SKM-1 (cell line): ENCODE data around the gene AFAP1.

ENCODE experiments used
- DNase-seq: peaks from one replicate; lab custom pipeline; 2025; ENCODE audit not compliant: unreplicated experiment; lab: John Stamatoyannopoulos, UW

Gene AFAP1

DNA sequence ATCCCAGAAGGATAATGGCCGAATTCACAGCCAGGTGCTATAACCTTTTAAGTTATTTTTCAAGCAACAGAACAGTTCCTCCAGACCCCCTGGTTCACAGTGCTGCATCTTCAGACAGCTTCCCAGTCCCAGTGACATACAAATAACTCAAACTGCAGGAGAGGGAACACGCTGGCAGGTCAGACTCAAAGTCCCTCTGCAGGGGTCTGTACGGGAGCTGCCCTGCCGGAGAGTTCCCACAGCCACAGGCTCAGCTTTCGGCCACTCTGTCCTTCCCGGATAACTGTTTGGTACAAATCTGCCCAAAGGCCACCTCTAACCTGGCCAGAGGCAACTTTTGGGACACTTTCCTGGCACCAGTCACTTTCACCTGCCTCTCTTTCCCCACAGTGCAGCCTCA lies 230.2 kb downstream of the AFAP1 start:
- DNase-seq = no peak

DNA sequence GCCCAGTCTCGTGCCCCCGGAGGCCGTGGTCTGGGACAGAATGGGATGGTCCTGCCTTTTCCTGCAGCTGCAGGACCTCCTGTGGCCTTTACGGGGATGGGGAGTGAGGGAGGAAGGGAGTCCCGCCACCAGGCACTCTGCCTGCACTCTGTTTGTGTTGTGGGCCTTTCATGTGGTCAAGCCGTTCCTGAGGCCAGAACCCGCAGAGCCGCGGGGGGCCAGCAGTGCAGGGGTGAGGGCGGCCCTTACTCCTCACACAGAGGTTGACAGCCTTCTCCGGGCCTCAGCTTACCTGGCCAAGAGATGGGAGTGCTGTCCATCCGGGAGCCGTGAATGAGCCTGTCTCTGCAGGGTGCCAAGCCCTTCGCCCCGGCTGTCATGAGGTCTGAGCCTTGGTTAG lies 230.7 kb downstream of the AFAP1 start:
- no peak for DNase-seq
